Posterior cingulate gyrus (tissue), 11 donors: ENCODE results near the gene DAB1.

Experiments
- DNase-seq, 10 donors: peaks; one replicate each; pipeline versions ENCODE4 v3.0.0 to v3.0.0-alpha.2; 2020 to 2021; ENCODE audit warnings: mixed read lengths in 3 of 10
- intact Hi-C: fragments of 100-400 bp; cut with DNase I; formaldehyde crosslinking; loops from one replicate; pipeline ENCODE4 v1.15.1; 2023

Gene DAB1

DNA sequence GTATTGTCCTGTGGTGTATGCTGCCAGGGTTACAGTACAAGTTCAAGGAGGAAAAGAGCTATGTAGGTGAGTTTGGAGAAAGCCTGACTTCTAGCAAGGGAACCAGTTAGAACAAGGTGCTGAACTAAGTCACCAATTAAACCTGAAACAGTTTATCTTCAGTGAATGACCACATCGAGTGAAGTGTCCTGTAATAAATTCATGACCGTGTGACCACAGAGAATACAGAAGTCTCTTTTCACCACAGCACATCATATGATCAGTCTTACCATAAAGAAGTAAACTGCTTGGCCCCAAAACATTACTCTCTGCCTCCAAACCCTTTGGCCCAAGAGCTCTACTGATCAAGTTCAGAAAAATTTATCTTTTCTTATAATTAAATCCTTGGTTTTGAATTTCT lies 141.4 kb downstream of the DAB1 start:
- intact Hi-C loops = no loop called here
- no peak for DNase-seq

DNA sequence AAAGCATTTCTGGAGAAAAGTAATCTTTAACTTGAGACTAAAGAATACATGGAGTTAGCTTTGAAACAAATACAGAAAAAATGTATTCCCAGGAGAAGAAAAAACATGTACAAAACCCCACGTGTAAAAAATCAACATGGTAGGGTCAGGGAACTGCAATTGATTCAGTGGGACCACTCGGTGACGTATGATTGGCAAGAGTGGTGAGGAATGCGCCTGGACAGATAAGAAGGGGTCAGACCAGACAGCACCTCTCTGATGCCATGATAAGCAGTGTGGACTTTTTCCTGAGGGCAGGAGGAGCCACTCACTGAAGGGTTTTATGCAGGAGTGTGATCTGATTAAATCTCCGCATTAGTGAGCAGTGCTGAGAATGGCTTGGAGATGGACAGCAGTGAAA lies 142.5 kb downstream of the DAB1 start:
- DNase-seq = no peak
- intact Hi-C loops = no loop called here

DNA sequence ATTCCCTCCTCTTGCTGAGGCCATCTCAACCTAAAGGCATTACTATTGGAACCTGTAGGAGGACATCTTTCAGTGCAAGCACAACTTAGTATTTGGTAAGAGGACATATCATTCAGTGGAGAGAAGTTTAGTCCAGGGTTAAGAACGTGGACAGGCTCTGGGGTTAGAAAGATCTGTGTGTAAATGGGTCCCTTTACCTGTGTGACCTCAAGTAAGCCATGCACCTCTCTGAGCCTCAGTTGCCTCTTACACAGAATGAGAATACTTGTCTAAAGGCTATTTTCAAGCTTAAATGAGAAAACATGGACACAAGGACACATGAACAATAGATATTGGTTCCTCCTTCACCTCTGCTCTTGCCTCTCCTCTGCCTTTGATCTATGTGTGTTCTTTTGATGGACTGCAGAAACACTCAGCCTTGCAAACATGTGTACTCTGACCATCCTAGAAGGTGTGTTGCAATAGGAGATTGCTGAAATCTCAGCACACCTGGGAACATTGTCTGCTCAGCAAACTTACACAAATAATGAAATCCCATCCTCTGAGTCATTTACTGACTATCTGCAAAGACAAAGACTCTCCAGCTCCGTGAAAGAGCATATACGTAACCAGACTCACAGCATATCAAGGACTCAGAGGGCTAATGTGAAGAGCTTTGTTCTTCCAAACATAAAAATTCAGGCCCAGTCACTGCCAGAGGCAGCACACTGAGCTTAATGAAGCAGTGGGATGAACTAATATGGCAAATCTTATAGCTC lies 143.8 kb downstream of the DAB1 start:
- intact Hi-C loops = no loop called here
- no peak for DNase-seq

DNA sequence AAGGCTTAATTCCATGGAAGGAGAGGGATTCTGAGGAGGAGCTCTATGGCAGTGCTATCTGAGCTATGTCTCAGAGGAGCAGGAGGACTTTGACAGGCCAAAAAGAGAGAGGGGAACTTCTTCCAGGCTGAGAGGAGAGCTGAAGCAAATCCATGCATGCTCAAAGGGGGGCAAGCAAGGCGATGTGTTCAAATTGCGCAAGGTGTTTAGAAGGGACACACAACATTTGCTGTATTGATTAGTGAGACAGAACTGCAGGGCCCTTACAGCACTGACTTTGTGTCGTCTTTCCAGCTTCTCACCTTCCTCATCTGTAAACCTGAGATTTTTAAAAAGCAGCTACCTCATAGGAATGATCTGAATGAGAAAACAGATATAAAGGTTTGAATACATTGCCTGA lies 145.3 kb downstream of the DAB1 start:
- DNase-seq = no peak
- intact Hi-C loops = no loop called here

GRCh38 chr1:57277681-57278080 lies 146.2 kb downstream of the DAB1 start:
- intact Hi-C loops = no loop called here
- no peak for DNase-seq

DNA sequence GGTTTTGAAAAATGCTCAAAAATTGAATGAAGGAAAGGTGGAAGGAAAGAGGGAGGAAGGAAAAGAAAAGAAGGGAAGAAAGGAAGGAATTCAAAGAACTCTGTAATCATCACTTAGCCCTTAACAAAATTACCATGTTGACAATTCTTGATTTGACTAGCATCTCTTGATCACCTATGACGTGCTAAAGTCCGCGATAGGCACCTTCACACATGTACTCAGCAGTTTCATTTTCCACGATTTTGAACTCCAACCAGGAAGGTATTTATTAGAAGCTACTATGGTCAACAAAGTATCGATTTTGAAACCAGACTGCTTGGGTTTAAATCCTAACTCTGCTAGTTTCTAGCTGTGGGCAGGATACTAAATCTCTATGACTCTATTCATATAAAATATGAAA lies 146.9 kb downstream of the DAB1 start:
- intact Hi-C loops = no loop called here
- DNase-seq = no peak

DNA sequence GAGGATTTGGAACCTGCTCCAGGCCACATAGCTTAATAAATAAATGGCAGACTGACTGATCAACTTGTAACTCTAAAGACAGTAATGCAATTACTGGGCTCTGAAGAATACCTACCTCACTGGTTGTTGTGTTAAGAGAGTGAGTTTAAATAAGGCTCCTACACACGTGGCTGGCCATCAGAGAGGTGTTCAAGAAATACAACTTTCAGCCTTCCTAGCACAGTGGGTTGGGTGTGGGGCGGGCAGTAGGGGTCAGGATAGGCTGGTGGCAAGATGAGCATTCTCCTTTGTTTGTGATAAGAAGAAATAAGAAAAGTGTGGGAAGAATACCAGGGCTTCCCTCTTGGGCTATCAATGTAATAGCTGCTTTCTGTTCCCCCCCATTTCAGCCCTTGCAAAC lies 151.3 kb downstream of the DAB1 start:
- no peak for DNase-seq
- intact Hi-C loops = no loop called here

DNA sequence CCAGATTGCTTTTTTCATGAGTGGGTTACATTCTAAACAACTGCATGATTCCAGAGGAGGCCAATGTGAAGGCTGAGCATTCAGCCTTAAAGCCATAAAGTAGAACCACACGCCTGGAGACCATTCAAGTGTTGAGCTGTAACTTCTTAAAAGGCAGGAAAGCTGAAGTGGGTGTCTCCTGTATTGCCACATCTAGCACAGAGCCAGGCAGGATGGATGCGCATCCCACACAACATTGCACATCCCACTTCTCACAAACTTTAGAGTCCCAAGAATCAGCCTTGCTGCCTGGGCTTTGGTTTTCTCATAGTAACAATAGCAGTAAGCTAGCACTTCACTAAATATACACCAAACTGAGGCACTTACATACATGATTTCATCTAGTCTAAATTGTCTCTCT lies 151.7 kb downstream of the DAB1 start:
- DNase-seq = peak in 8 of 10 donors; percentile 26 to 87 (median 37)
- intact Hi-C loops = no loop called here

GRCh38 chr1:57270927-57271698 lies 152.7 kb downstream of the DAB1 start:
- DNase-seq = no peak
- intact Hi-C loops = no loop called here

DNA sequence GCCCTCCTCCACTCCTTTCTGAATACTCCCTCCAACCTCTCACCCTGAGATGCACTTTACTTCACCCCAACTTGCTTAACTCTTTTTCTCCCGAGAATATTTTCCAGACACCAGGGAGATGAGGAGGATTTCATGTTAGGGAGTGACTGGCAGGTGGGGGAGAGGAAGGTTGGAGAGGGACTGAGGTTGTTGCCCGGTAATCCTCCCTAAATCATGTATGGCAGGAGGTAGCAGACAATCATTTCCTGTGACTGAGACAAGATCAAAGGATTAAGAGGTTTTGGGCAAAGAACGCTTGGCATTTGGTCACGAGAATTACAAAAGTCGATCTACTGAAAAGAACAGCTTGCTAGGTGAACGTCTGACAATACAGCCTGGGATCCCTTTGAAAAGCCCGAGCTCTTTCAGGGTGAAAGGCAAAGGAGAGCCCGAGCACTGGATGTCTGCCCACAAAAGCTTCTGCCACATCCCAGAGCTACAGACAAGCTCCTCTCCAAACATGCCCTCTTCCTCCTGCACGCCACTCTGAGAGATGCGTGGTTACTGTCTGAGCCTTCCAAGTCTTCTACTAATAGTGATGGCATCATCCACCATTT lies 154.1 kb downstream of the DAB1 start:
- intact Hi-C loops = no loop called here
- no peak for DNase-seq

GRCh38 chr1:57265104-57265503 lies 158.8 kb downstream of the DAB1 start:
- no peak for DNase-seq
- intact Hi-C loops = no loop called here

DNA sequence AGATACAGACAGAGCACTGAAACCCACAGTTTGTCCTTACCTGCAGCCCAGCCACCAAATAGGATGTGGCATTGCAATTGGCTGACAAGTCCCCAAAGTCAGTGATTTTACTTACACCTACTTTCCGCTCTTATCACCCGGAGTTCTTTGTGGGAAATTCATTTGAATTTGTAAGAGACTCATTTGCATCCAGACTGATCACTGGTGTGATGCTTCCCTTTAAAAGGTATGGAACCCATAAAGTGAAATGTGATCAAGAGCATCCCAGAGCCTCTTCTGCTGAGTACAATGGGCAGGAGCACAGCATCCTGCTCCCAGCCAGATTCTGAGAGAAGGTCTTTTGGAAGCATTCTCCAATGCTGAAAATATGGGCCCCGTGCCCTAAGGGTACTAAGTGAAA lies 161.4 kb downstream of the DAB1 start:
- no peak for DNase-seq
- intact Hi-C loops = no loop called here

GRCh38 chr1:57258557-57259325 lies 165.1 kb downstream of the DAB1 start:
- intact Hi-C loops = no loop called here

GRCh38 chr1:57255945-57256344 lies 167.9 kb downstream of the DAB1 start:
- no peak for DNase-seq
- intact Hi-C loops = no loop called here

More at GRCh38 chr1:57258557-57259325, 165.1 kb downstream of the DAB1 start:
- DNase-seq = no peak

GRCh38 chr1:57254022-57254421 lies 169.8 kb downstream of the DAB1 start:
- intact Hi-C loops = no loop called here
- DNase-seq = no peak

DNA sequence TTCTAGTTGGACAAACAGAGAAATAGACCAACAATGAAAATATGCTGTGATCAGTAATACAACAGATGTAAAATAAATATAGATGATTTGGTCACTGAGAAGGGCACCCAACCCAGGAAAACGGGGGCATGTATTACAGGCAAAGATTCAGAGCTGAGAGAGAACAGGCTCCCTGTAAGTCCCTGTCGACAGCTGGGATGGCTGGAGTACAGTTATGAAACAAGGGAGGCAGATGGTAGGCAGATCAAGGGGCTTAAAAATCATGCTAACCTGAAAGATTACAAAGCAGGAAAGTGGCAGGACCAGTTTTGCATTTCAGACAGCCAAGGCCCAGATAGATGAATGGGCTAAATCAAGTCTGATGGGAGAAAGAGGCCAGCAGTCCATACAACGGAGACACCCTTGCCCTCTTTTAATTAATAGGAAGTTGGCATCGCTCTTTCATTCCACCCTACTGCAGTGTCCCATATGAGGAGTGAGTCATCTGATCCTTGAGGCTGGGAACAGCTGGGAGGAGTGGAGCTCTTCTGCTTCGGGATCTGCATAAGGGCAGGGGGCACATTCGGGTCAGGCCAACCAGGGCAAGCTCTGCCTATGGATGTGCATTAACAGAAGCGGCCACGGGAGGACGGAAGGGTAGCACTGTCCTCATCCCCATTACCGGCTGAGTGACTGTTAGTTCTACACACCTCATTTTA lies 171.1 kb downstream of the DAB1 start:
- peak in 1 of 10 donors; percentile 81 for DNase-seq
- intact Hi-C loops = no loop called here

DNA sequence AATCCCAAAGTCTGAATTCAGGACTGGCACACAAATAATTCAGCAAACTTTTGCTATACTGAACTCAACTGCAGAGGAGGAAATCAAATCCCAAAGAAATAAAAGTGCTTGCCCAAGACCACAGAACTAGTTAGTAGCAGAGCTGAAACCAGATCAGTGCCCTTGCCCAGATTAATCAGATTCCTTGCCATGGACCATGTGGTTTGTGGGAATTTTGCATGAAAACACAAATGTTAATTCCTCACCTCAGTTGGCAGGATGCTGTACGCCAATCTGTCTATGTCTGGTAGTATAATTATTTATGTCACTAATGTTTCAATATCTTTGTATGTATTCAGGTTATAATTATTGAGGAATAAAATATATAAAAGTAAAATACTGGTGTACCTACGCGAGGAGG lies 173.8 kb downstream of the DAB1 start:
- no peak for DNase-seq
- intact Hi-C loops = no loop called here

GRCh38 chr1:57249511-57249910 lies 174.3 kb downstream of the DAB1 start:
- DNase-seq = no peak
- intact Hi-C loops = no loop called here

GRCh38 chr1:57248830-57249229 lies 175.0 kb downstream of the DAB1 start:
- intact Hi-C loops = no loop called here
- no peak for DNase-seq

- DNase-seq = no peak
- intact Hi-C loops = no loop called here
Observed at GRCh38 chr1:57238233-57238781, 185.6 kb downstream of the DAB1 start.
